Central memory CD8-positive, alpha-beta T cell (primary cell): ENCODE data around the gene STK31.
"Not testable (repeated sequence)": the region's sequence is repeated elsewhere in the genome, so short reads cannot be mapped to it uniquely, and the experiment has no call there.

Experiments
- ATAC-seq: fragments of 150-1000 bp; cut with Tn5 transposase; replicated peaks from 2 replicates; pipeline ENCODE4 v1.10.0; 2022; ENCODE audit warnings: mild to moderate bottlenecking, moderate FRiP score, moderate number of reproducible peaks; ENCODE audit not compliant: poor library complexity, severe bottlenecking; ENCODE audit errors: extremely low read depth
- DNase-seq, 2 donors: peaks; one replicate each; pipeline ENCODE4 v3.0.0; 2021; ENCODE audit warnings: low spot score in 2 of 2
- H3K27ac Mint-ChIP-seq: one replicate; pipeline ENCODE4 v1.8.0; 2022; ENCODE audit warnings: low read depth, mild to moderate bottlenecking, moderate library complexity, mixed read lengths
- H3K27me3 Mint-ChIP-seq: one replicate; pipeline ENCODE4 v1.8.0; 2022; ENCODE audit warnings: mixed read lengths
- H3K36me3 Mint-ChIP-seq: one replicate; pipeline ENCODE4 v1.8.0; 2022; ENCODE audit warnings: mild to moderate bottlenecking, moderate library complexity, mixed read lengths; ENCODE audit not compliant: insufficient read depth
- H3K4me1 Mint-ChIP-seq: one replicate; pipeline ENCODE4 v1.8.0; 2022; ENCODE audit warnings: mixed read lengths
- H3K4me3 Mint-ChIP-seq: one replicate; pipeline ENCODE4 v1.8.0; 2022; ENCODE audit warnings: mild to moderate bottlenecking, moderate library complexity, mixed read lengths
- H3K9me3 Mint-ChIP-seq: one replicate; pipeline ENCODE4 v1.8.0; 2022; ENCODE audit warnings: mixed read lengths

Gene STK31

GRCh38 chr7:23852135-23852534 is 142.1 kb downstream of the STK31 start:
- H3K4me3 Mint-ChIP-seq: no peak overlapping the region
- H3K9me3 Mint-ChIP-seq: peaks cover 11% of the 10 kb centered on the region
- H3K27me3 Mint-ChIP-seq: peaks cover 9% of the 10 kb centered on the region
- H3K4me1 Mint-ChIP-seq: no peaks in the 10 kb centered on the region
- no peaks in the 10 kb centered on the region for H3K36me3 Mint-ChIP-seq
- no peak for DNase-seq
- no peak for ATAC-seq
- no peak overlapping the region for H3K27ac Mint-ChIP-seq

- no peak for ATAC-seq
- no peak overlapping the region for H3K4me3 Mint-ChIP-seq
- DNase-seq: no peak
- H3K4me1 Mint-ChIP-seq: no peaks in the 10 kb centered on the region
- peaks cover 5% of the 10 kb centered on the region for H3K9me3 Mint-ChIP-seq
- peaks cover 7% of the 10 kb centered on the region for H3K27me3 Mint-ChIP-seq
- no peak overlapping the region for H3K27ac Mint-ChIP-seq
- H3K36me3 Mint-ChIP-seq: no peaks in the 10 kb centered on the region
Measured at GRCh38 chr7:23852988-23853387, 143.0 kb downstream of the STK31 start.

GRCh38 chr7:23863209-23863787 is 153.3 kb downstream of the STK31 start:
- Mint-ChIP-seq H3K27ac (no peak overlapping the region), H3K4me1 (no peaks in the 10 kb centered on the region), H3K4me3 (no peak overlapping the region), H3K27me3 (no peaks in the 10 kb centered on the region), H3K9me3 (no peaks in the 10 kb centered on the region), H3K36me3 (no peaks in the 10 kb centered on the region)
- ATAC-seq (no peak), DNase-seq (no peak)

- H3K4me3 Mint-ChIP-seq: no peak overlapping the region
- no peaks in the 10 kb centered on the region for H3K9me3 Mint-ChIP-seq
- H3K27me3 Mint-ChIP-seq: no peaks in the 10 kb centered on the region
- no peaks in the 10 kb centered on the region for H3K4me1 Mint-ChIP-seq
- H3K27ac Mint-ChIP-seq: no peak overlapping the region
- DNase-seq (no peak), ATAC-seq (no peak)
- H3K36me3 Mint-ChIP-seq: no peaks in the 10 kb centered on the region
Measured at GRCh38 chr7:23864973-23865372, 155.0 kb downstream of the STK31 start.

GRCh38 chr7:23873306-23873705 is 163.3 kb downstream of the STK31 start:
- H3K9me3 Mint-ChIP-seq: no peaks in the 10 kb centered on the region
- no peak overlapping the region for H3K27ac Mint-ChIP-seq
- H3K4me3 Mint-ChIP-seq: no peak overlapping the region
- no peak for DNase-seq
- H3K36me3 Mint-ChIP-seq: no peaks in the 10 kb centered on the region
- no peaks in the 10 kb centered on the region for H3K4me1 Mint-ChIP-seq
- no peaks in the 10 kb centered on the region for H3K27me3 Mint-ChIP-seq
- ATAC-seq: no peak

- H3K9me3 Mint-ChIP-seq, H3K27ac Mint-ChIP-seq, ATAC-seq, H3K4me3 Mint-ChIP-seq, H3K4me1 Mint-ChIP-seq, H3K27me3 Mint-ChIP-seq, H3K36me3 Mint-ChIP-seq, DNase-seq: not testable (repeated sequence)
Measured at GRCh38 chr7:23876526-23876925, 166.5 kb downstream of the STK31 start.
